ENCODE measurements around the gene PDE3B. TPM values are rescaled to one million over a fixed set of nuclear protein-coding genes. Genes with fewer than 3 reads are reported as not detected.
A peak's percentile ranks its signal among the peaks of the same experiment; 100 is the strongest.
"Not testable (repeated sequence)": the region's sequence is repeated elsewhere in the genome, so short reads cannot be mapped to it uniquely, and the experiment has no call there.

PDE3B gene
- total RNA-seq, 6 donors from 2014 or later = 19.3 to 62.7 (median 25.2) TPM

DNA sequence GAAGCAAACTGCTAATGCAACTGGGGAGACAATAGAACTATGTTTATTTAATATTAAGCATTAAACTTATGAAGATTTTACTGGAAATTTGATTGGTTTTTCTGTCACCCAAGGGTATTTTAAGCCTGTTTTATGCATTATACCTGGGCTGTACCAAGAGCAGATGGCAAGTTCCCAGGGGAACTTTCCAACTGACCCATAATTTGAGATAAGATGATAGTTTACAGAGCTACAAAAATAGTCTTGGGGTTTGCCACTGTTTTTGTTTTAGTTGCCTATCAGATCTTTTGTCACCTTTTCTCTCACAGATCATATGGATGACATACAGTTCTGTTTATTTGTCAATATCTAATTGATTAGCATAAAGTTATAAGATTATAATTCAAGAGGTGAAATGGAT is 43.9 kb downstream of the PDE3B start:
- Histone ChIP-seq H3K9me3 (no peaks in the 10 kb centered on the region), H3K27ac (no peak overlapping the region), H3K4me1 (no peaks in the 10 kb centered on the region), H3K36me3 (no peaks in the 10 kb centered on the region), H3K27me3 (no peaks in the 10 kb centered on the region), H3K4me3 (no peak overlapping the region)
- DNase-seq (no peak), ATAC-seq (ENCODE audit: low FRiP score in 2 of 2) (no peak)
- no peak for TF ChIP-seq POLR2AphosphoS5 (IDR thresholded peaks at IDR 0.05)
- TF ChIP-seq POLR2A (IDR thresholded peaks at IDR 0.05) = no peak
- TF ChIP-seq EP300 (IDR thresholded peaks at IDR 0.05) = no peak
- TF ChIP-seq CTCF (IDR thresholded peaks at IDR 0.05) = no peak

- no peaks in the 10 kb centered on the region for H3K27me3 ChIP-seq
- H3K9me3 ChIP-seq = no peaks in the 10 kb centered on the region
- no peaks in the 10 kb centered on the region for H3K36me3 ChIP-seq
- TF ChIP-seq EP300 (IDR thresholded peaks at IDR 0.05) = no peak
- no peak for TF ChIP-seq POLR2A (IDR thresholded peaks at IDR 0.05)
- no peak for TF ChIP-seq CTCF (IDR thresholded peaks at IDR 0.05)
- no peak for TF ChIP-seq POLR2AphosphoS5 (IDR thresholded peaks at IDR 0.05)
- DNase-seq (no peak), ATAC-seq (ENCODE audit: low FRiP score in 2 of 2) (no peak)
- no peak overlapping the region for H3K27ac ChIP-seq
- WGBS, 2 donors = 56 to 61% methylated on average over 2 of the region's 2 CpGs
- no peaks in the 10 kb centered on the region for H3K4me1 ChIP-seq
- H3K4me3 ChIP-seq = no peak overlapping the region
These were observed 44.5 kb downstream of the PDE3B start for GRCh38 chr11:14687943-14688627.

DNA sequence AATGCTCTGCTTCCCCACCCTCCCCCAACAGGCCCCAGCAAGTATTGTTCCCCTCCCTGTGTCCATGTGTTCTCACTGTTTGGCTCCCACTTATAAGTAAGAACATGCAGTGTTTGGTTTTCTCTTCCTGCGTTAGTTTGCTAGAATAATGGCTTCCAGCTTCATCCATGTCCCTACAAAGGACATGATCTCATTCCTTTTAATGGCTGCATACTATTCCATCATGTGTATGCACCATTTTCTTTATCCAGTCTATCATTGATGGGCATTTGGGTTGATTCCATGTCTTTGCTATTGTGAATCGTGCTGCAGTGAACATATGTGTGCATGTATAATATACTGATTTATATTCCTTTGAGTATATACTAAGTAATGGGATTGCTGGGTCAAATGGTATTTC is 52.1 kb downstream of the PDE3B start:
- H3K4me1 ChIP-seq; ATAC-seq (ENCODE audit: low FRiP score in 2 of 2); H3K9me3 ChIP-seq; DNase-seq; H3K27me3 ChIP-seq; H3K27ac ChIP-seq; H3K4me3 ChIP-seq; H3K36me3 ChIP-seq: not testable (repeated sequence)
- 84 to 92% methylated on average over 2 of the region's 2 CpGs for WGBS, 2 donors

DNA sequence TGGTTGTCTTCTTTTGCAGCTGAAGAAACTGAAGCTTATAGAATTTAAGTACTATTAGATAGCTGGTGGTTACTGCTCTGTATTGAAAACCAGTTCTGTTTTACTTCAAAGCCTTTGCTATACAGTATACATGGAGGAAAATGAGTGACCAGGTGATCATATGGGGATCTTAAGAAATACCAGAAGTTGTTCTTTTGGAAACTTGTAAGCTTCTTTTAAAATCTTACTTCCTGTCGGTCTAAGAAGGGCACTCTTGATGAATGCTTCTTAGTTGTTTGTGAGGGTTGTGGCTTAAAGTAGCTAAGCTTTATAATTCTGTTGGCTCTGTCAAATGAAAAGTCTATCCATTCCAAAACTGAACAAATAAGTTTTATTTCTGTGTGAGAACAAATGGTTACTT is 55.2 kb downstream of the PDE3B start:
- H3K27me3 ChIP-seq = no peaks in the 10 kb centered on the region

DNA sequence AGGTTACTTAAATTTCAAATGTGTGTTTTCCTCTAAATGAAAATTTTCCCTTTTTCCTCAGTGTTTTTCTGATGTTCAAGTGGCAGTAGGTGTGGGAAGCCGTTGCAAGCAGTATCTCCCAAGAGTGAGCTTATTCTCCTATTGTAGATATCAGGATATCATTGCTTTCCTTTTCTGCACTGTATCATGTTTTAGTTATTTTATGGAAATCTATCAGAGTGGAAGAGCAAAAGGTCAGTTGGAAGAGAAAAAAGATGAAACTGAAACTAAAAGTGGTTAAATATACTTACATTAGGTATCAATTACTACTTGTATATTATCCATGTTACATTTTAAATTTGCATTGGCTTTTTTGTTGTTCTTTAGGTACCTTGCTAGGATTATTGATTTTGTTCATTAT is 57.0 kb downstream of the PDE3B start:
- 56 to 63% methylated on average over 1 of the region's 1 CpG for WGBS, 2 donors
- no peak for TF ChIP-seq EP300 (IDR thresholded peaks at IDR 0.05)
- no peak for TF ChIP-seq POLR2AphosphoS5 (IDR thresholded peaks at IDR 0.05)
- no peak for TF ChIP-seq CTCF (IDR thresholded peaks at IDR 0.05)
- Histone ChIP-seq H3K4me1 (no peaks in the 10 kb centered on the region), H3K27ac (no peak overlapping the region), H3K36me3 (no peaks in the 10 kb centered on the region), H3K4me3 (peak overlapping the region in 1 of 4 donors; percentile 1), H3K9me3 (peaks cover 0 to 16% (median 3%) of the 10 kb centered on the region in 4 donors), H3K27me3 (no peaks in the 10 kb centered on the region)
- DNase-seq = no peak
- ATAC-seq (ENCODE audit: low FRiP score in 2 of 2) = no peak

More for the DNA sequence above, 55.2 kb downstream of the PDE3B start:
- Histone ChIP-seq H3K9me3 (peaks cover 0 to 9% (median 2%) of the 10 kb centered on the region in 4 donors), H3K36me3 (no peaks in the 10 kb centered on the region), H3K4me3 (no peak overlapping the region), H3K4me1 (no peaks in the 10 kb centered on the region), H3K27ac (no peak overlapping the region)
- TF ChIP-seq EP300 (IDR thresholded peaks at IDR 0.05) = no peak
- TF ChIP-seq POLR2A (IDR thresholded peaks at IDR 0.05) = no peak
- no peak for TF ChIP-seq POLR2AphosphoS5 (IDR thresholded peaks at IDR 0.05)
- no peak for TF ChIP-seq CTCF (IDR thresholded peaks at IDR 0.05)
- no peak for DNase-seq
- WGBS, 2 donors = 39 to 48% methylated on average over 1 of the region's 1 CpG
- ATAC-seq (ENCODE audit: low FRiP score in 2 of 2) = no peak

All from upper lobe of left lung (tissue), 6 donors.